Loucy (cell line): ENCODE results near the gene SPEM2.

Experiments
- H2AFZ ChIP-seq: fragments of 200-600 bp; sonication (generic); 2 replicates; pipeline ENCODE4 v1.6.0; 2016; ENCODE audit warnings: antibody characterized with exemption, mild to moderate bottlenecking, low read length, moderate library complexity
- H3F3A ChIP-seq: fragments of 200-600 bp; 2 replicates; pipeline ENCODE4 v1.6.0; 2016; ENCODE audit warnings: antibody characterized with exemption, low read depth, mild to moderate bottlenecking
- H3K27me3 ChIP-seq: fragments of 200-600 bp; sonication (generic); 2 replicates; pipeline ENCODE4 v1.6.1; 2014; ENCODE audit warnings: low read length, mild to moderate bottlenecking; ENCODE audit not compliant: insufficient read depth, poor library complexity, severe bottlenecking
- H3K36me3 ChIP-seq: fragments of 200-600 bp; sonication (generic); 2 replicates; pipeline ENCODE4 v1.6.1; 2016; ENCODE audit warnings: low read length; ENCODE audit not compliant: insufficient read depth
- H3K4me1 ChIP-seq: fragments of 200-600 bp; sonication (generic); 2 replicates; pipeline ENCODE4 v1.5.1; 2014; ENCODE audit warnings: low read length, mild to moderate bottlenecking; ENCODE audit not compliant: insufficient read depth, poor library complexity, severe bottlenecking
- H3K4me2 ChIP-seq: fragments of 200-600 bp; sonication (generic); 2 replicates; pipeline ENCODE4 v1.6.0; 2014; ENCODE audit warnings: antibody characterized with exemption, low read length, low read depth, mild to moderate bottlenecking; ENCODE audit not compliant: poor library complexity, severe bottlenecking
- H3K4me3 ChIP-seq: fragments of 200-600 bp; sonication (generic); 2 replicates; pipeline ENCODE4 v1.5.1; 2014; ENCODE audit warnings: low read length, mild to moderate bottlenecking, mixed read lengths; ENCODE audit not compliant: poor library complexity, severe bottlenecking
- H3K79me2 ChIP-seq: fragments of 200-600 bp; sonication (generic); 2 replicates; pipeline ENCODE4 v1.6.1; 2014; ENCODE audit warnings: low read length; ENCODE audit not compliant: insufficient read depth
- H3K9ac ChIP-seq: fragments of 200-600 bp; sonication (generic); 2 replicates; pipeline ENCODE4 v1.6.0; 2014; ENCODE audit warnings: mild to moderate bottlenecking, low read depth, low read length, moderate library complexity; ENCODE audit not compliant: poor library complexity, severe bottlenecking
- H3K9me2 ChIP-seq: fragments of 200-600 bp; sonication (generic); replicated peaks from 2 replicates; pipeline ENCODE4 v1.6.1; 2016; ENCODE audit warnings: low read depth, low read length, mixed read lengths
- H3K9me3 ChIP-seq: fragments of 200-600 bp; sonication (generic); 2 replicates; pipeline ENCODE4 v1.6.1; 2014; ENCODE audit warnings: mild to moderate bottlenecking, antibody characterized with exemption, low read length, low read depth; ENCODE audit not compliant: insufficient read depth
- H4K20me1 ChIP-seq: fragments of 200-600 bp; sonication (generic); 2 replicates; pipeline ENCODE4 v1.6.0; 2014; ENCODE audit warnings: antibody characterized with exemption, low read length, mild to moderate bottlenecking; ENCODE audit not compliant: insufficient read depth, poor library complexity, severe bottlenecking
- CTCF ChIP-seq: fragments of 200-600 bp; sonication (generic); conservative IDR thresholded peaks from 2 replicates; pipeline ENCODE4 v1.5.1; 2014; ENCODE audit warnings: mild to moderate bottlenecking, antibody characterized with exemption, low read length
- EZH2phosphoT487 ChIP-seq: fragments of 200-600 bp; IDR thresholded peaks from 2 replicates; pipeline ENCODE4 v1.6.1; 2018; ENCODE audit warnings: antibody characterized with exemption, mild to moderate bottlenecking, moderate library complexity, borderline replicate concordance

The SPEM2 gene

GRCh38 chr17:7459961-7460545, 34.6 kb downstream of the SPEM2 start:
- H3K9me2 ChIP-seq, result no peaks in the 10 kb centered on the region
- TF ChIP-seq EZH2phosphoT487, result no peak
- no peak for TF ChIP-seq CTCF
- H3K36me3 ChIP-seq, result peaks cover 13% of the 10 kb centered on the region; the same call in 1 of the 2 replicates
- H2AFZ ChIP-seq, result no peak overlapping the region
- H3K4me1 ChIP-seq, result peaks cover 12% of the 10 kb centered on the region
- H3K27me3 ChIP-seq, result no peaks in the 10 kb centered on the region
- peaks cover 4% of the 10 kb centered on the region; the same call in 1 of the 2 replicates for H3K79me2 ChIP-seq
- no peak overlapping the region for H3K4me2 ChIP-seq
- H3K4me3 ChIP-seq, result no peak overlapping the region
- no peaks in the 10 kb centered on the region for H4K20me1 ChIP-seq
- H3F3A ChIP-seq, result peaks cover 4% of the 10 kb centered on the region
- H3K9ac ChIP-seq, result no peak overlapping the region
- no peaks in the 10 kb centered on the region for H3K9me3 ChIP-seq

- Histone ChIP-seq H3K9me3 (no peaks in the 10 kb centered on the region), H4K20me1 (no peaks in the 10 kb centered on the region), H2AFZ (no peak overlapping the region), H3K79me2 (peaks cover 4% of the 10 kb centered on the region; the same call in 1 of the 2 replicates), H3K9ac (no peak overlapping the region), H3K9me2 (no peaks in the 10 kb centered on the region), H3K4me3 (no peak overlapping the region), H3F3A (peaks cover 4% of the 10 kb centered on the region; the same call in 1 of the 2 replicates), H3K27me3 (no peaks in the 10 kb centered on the region), H3K36me3 (peaks cover 13% of the 10 kb centered on the region; the same call in 1 of the 2 replicates), H3K4me2 (no peak overlapping the region), H3K4me1 (peaks cover 11% of the 10 kb centered on the region)
- TF ChIP-seq CTCF (no peak), EZH2phosphoT487 (no peak)
These were observed 35.6 kb downstream of the SPEM2 start for GRCh38 chr17:7460850-7461660.

DNA sequence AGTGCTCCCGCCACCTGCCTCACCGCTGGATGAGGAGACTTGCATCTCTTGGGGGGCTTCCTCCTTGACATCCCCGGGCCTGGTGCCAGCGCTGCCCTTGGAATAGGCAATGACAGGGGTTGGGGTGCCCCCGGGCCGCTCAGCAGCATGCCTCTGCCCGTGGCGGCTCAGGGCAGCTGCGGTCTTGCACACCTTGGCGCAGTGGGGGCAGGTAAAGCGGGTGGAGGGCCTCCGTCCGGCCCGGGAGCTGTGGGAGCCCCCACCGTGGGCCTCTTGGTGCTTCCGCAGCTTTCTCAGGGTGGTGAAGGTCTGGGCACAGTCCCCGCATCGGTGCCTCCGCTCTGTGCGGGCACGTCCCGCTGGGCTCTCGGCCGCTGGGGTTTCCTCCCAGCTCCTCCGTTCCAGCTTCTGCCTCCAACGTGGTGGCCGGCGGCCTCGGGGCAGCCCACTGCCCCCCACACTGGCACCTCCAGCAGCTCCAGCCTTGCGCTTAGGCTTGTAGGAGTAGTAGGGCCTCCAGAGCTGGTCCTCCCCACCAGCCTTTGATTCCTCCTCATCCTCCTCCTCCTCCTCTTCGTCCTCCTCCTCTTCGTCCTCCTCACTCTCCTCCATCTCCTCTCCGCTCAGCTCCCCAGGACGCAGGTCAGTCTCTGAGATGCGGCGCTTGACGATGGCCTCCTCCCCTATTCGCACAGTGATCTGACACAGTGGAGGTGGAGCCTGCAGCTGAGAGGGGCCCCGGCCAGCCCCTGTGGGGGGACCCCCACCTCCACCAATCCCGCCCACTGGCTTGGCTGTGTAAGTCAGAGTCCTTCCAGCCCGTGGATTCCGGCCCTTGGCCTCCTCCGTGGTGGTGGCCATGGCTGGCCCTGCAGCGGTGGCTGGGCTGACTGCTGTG, 37.3 kb downstream of the SPEM2 start:
- H3K4me1 ChIP-seq, result peaks cover 8% of the 10 kb centered on the region
- H3K79me2 ChIP-seq, result peaks cover 2% of the 10 kb centered on the region; the same call in 1 of the 2 replicates
- H3F3A ChIP-seq, result peaks cover 4% of the 10 kb centered on the region; the same call in 1 of the 2 replicates
- TF ChIP-seq CTCF (no peak), EZH2phosphoT487 (no peak)
- H3K9me2 ChIP-seq, result no peaks in the 10 kb centered on the region
- peaks cover 3% of the 10 kb centered on the region for H4K20me1 ChIP-seq
- H2AFZ ChIP-seq, result no peak overlapping the region
- no peaks in the 10 kb centered on the region for H3K27me3 ChIP-seq
- H3K36me3 ChIP-seq, result peaks cover 13% of the 10 kb centered on the region; the same call in 1 of the 2 replicates
- no peaks in the 10 kb centered on the region for H3K9me3 ChIP-seq
- H3K4me3 ChIP-seq, result no peak overlapping the region
- H3K4me2 ChIP-seq, result no peak overlapping the region
- H3K9ac ChIP-seq, result no peak overlapping the region
